Thoracic aorta (tissue), 2 donors: ENCODE results near the gene UIMC1. TPM values are rescaled to one million over a fixed set of nuclear protein-coding genes. Genes with fewer than 3 reads are reported as not detected.

Experiments
- ATAC-seq: fragments of 150-250 bp; one replicate; pipeline ENCODE4 v1.8.0; 2017; ENCODE audit warnings: low read depth; ENCODE audit not compliant: insufficient number of reproducible peaks, low FRiP score
- DNase-seq: peaks from one replicate; pipeline ENCODE4 v3.0.0-alpha.2; 2020; ENCODE audit warnings: low spot score
- H3K27ac ChIP-seq, 2 donors: fragments of 200-600 bp; sonication (generic); 1 replicate in 1 of 2; 2 replicates in 1 of 2; pipeline ENCODE4 v1.5.1; 2016; ENCODE audit warnings: mild to moderate bottlenecking in 2 of 2, moderate library complexity in 2 of 2
- H3K27me3 ChIP-seq: fragments of 200-600 bp; sonication (generic); replicated peaks from 2 replicates; pipeline ENCODE4 v1.6.0; 2016; ENCODE audit warnings: mild to moderate bottlenecking; ENCODE audit not compliant: insufficient read depth
- H3K36me3 ChIP-seq: fragments of 200-600 bp; sonication (generic); one replicate; pipeline ENCODE4 v1.5.1; 2016
- H3K4me1 ChIP-seq, 2 donors: fragments of 200-600 bp; sonication (generic); 1 replicate in 1 of 2; 2 replicates in 1 of 2; pipeline versions ENCODE4 v1.5.1 to v1.6.0; 2016; ENCODE audit warnings: low read depth in 2 of 2, mild to moderate bottlenecking in 1 of 2; ENCODE audit not compliant: control insufficient read depth in 1 of 2
- H3K4me3 ChIP-seq: fragments of 200-600 bp; sonication (generic); 2 replicates; pipeline ENCODE4 v1.5.1; 2016; ENCODE audit warnings: mild to moderate bottlenecking
- H3K9me3 ChIP-seq: fragments of 200-600 bp; sonication (generic); 2 replicates; pipeline ENCODE4 v1.5.1; 2016
- total RNA-seq, 2 donors: library from RNA; depleted of rRNA; stranded (reverse); fragments of >200 nt; gene quantifications; one replicate each; pipeline versions ENCODE4 v1.1.0 to v1.2.3, GENCODE V29; 2016
- TF ChIP-seq, protein P1 (sequence below): fragments of 200-600 bp; sonication (generic); IDR thresholded peaks from one replicate; pipeline ENCODE4 v1.5.1; 2019; ENCODE audit warnings: antibody characterized with exemption

The UIMC1 gene
- total RNA-seq, 2 donors from 2014 or later, result 27.3 to 40.9 TPM

DNA sequence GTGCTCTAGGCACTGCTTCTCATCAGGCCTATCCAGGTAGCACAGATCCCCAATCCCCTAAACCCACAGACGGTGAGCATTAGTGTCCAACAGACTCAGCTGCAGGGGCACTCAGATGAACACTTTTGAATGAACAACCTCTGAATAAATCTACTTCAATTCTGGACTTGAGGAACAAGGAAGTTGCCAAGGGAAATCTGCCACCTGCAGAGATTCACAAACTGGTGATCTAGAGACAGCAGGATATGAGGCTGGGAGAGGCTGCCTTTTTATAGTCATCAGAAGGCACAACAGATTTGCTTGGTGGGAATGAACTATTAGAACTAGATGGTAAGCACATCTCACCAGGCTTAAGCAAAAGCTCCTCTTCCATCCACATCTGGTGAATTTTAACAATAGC is 100.5 kb downstream of the UIMC1 start:
- Histone ChIP-seq H3K9me3 (no peaks in the 10 kb centered on the region), H3K36me3 (peaks cover 36% of the 10 kb centered on the region), H3K27me3 (no peaks in the 10 kb centered on the region), H3K4me1 (no peaks in the 10 kb centered on the region), H3K4me3 (no peak overlapping the region), H3K27ac (no peak overlapping the region)
- TF ChIP-seq, protein P1, sequence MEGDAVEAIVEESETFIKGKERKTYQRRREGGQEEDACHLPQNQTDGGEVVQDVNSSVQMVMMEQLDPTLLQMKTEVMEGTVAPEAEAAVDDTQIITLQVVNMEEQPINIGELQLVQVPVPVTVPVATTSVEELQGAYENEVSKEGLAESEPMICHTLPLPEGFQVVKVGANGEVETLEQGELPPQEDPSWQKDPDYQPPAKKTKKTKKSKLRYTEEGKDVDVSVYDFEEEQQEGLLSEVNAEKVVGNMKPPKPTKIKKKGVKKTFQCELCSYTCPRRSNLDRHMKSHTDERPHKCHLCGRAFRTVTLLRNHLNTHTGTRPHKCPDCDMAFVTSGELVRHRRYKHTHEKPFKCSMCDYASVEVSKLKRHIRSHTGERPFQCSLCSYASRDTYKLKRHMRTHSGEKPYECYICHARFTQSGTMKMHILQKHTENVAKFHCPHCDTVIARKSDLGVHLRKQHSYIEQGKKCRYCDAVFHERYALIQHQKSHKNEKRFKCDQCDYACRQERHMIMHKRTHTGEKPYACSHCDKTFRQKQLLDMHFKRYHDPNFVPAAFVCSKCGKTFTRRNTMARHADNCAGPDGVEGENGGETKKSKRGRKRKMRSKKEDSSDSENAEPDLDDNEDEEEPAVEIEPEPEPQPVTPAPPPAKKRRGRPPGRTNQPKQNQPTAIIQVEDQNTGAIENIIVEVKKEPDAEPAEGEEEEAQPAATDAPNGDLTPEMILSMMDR, result no peak
- DNase-seq (no peak), ATAC-seq (no peak)

DNA sequence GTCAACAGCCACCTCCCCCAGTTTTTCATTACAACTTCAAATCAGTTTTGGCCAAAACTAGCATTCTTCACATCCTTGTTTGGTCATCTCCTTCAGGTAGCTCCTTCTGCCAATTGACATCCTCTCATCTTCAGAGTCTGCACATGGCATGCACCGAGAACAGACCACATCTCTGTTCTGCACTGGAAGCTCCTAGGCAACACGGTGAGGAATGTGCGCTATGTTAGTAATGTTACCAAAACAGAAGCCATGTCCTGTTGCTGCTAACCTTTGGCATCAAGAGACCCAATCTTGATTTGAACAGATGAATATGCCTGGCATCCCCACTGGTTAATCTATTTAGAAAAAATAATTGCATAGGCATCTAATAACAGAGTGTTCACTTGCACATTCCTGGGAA is 102.3 kb downstream of the UIMC1 start:
- DNase-seq (no peak), ATAC-seq (no peak)
- TF ChIP-seq, protein P1, result no peak
- H3K9me3 ChIP-seq, result no peaks in the 10 kb centered on the region
- no peaks in the 10 kb centered on the region for H3K4me1 ChIP-seq
- no peak overlapping the region for H3K27ac ChIP-seq
- peaks cover 36% of the 10 kb centered on the region for H3K36me3 ChIP-seq
- no peaks in the 10 kb centered on the region for H3K27me3 ChIP-seq
- no peak overlapping the region for H3K4me3 ChIP-seq

DNA sequence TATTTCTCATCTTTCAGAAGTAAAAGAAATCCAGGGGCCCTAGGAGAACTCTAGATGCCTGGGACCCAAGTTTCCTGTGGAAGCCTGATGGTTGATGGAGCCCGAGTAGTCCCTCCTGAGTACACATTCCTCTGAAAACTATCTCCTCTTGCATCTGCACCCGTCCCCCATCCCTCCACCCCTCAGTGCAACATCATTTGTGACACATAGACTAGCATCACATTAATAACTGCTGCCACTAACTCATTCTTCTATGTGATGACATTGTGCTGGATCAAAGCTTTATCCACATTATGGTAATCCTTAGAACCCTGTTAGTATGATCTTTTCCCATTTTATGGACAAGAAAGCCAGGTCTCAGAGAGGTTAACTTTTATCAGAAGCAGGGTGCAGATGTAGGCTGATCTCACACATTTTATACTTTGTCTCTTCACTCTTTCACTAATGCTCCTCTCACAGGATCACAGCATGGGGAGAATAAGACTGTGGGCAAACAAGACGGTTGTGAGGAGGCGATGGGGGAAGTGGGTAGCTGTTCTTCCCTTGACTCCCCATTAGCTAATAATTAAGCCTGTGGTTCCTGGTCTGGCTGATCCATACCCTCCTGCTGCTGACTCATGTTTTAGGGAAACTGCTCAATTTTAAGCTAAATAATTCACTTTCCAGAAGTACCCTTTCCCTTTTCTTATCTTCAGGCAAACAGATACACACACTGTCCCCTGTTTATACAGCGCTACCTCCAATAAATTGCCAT is 103.5 kb downstream of the UIMC1 start:
- Histone ChIP-seq H3K36me3 (peaks cover 33% of the 10 kb centered on the region), H3K4me1 (no peaks in the 10 kb centered on the region), H3K27me3 (no peaks in the 10 kb centered on the region), H3K27ac (no peak overlapping the region), H3K9me3 (no peaks in the 10 kb centered on the region), H3K4me3 (no peak overlapping the region)
- DNase-seq (no peak), ATAC-seq (no peak)
- TF ChIP-seq, protein P1, result no peak

DNA sequence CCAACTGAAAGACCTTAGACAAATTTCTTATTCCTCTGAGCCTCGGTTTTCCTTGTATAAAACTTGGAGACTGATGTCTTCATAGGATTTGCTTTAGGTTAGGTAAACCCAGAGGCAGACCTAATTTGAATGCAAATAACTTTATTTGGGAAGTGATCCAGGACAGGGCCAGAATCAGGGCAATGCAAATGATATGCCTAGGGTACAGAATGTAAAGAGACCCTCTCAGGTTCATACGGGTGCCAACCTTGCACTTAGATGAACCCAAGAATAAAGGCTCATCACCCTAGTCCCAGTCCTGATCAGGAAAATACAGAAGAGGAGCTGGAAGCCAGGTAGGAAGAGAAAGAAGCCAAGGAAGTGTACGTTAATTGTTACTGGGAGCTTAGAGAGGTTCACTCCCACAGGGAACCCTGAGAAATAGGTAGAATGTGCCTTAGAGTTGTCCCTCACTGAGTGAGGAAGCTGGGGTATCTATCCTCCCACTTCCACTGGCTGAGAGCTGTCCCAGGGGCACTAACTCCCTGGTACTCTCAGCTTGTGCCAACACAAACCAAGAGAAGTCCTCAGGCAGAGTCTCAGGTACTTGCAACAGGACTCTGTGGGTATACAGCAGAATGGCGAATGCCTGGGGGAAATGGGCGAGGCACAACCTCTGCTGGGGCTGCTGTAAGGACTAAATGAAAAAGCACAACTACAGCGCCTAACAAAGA is 104.3 kb downstream of the UIMC1 start:
- H3K4me1 ChIP-seq, result no peaks in the 10 kb centered on the region
- no peak for DNase-seq
- no peak overlapping the region for H3K4me3 ChIP-seq
- no peak for ATAC-seq
- no peak overlapping the region for H3K27ac ChIP-seq
- H3K9me3 ChIP-seq, result no peaks in the 10 kb centered on the region
- TF ChIP-seq, protein P1, result no peak
- peaks cover 30% of the 10 kb centered on the region for H3K36me3 ChIP-seq
- no peaks in the 10 kb centered on the region for H3K27me3 ChIP-seq

DNA sequence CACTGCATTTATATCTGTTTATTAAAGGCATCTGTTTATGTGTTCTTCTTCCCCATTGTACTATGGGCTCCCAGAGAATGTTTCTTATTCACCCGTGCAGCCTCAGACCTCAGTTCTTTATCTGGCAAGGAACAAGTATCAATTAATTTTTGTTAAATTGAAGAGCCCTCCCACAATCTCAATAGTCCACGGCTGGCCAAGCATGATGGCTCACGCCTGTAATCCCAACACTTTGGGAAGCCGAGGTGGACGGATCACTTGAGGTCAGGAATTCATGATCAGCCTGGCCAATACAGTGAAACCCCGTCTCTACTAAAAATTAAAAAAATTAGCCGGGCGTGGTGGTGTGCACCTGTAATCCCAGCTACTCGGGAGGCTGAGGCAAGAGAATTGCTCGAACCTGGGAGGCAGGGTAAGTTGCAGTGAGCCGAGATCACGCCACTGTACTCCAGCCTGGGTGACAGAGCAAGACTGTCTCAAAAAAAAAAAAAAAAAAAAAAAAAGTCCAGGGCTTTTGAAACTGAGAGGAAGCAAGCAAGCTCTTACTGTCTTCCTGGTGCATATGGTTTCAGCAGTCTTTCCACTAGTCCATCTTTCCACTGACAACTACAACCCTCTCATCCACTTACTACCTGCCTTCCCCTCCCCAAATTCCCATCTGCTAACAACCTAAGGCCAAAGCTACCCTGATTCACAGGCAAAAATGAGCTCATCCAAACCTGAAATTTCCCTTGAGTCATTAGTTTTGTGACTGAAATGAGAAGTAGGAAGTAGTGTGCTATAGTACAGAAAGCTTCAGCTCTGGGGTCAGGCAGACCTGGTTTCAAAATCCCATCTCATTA is 105.1 kb downstream of the UIMC1 start:
- Histone ChIP-seq H3K36me3 (peaks cover 27% of the 10 kb centered on the region), H3K4me1 (no peaks in the 10 kb centered on the region), H3K27ac (no peak overlapping the region), H3K9me3 (no peaks in the 10 kb centered on the region), H3K4me3 (no peak overlapping the region), H3K27me3 (no peaks in the 10 kb centered on the region)
- DNase-seq (no peak), ATAC-seq (no peak)
- TF ChIP-seq, protein P1, result no peak
